Loucy (cell line): ENCODE data around the gene ADCY5.

ENCODE experiments used
- CTCF ChIP-seq: fragments of 200-600 bp; sonication (generic); conservative IDR thresholded peaks from 2 replicates; pipeline ENCODE4 v1.5.1; 2014; ENCODE audit warnings: mild to moderate bottlenecking, antibody characterized with exemption, low read length
- EZH2phosphoT487 ChIP-seq: fragments of 200-600 bp; IDR thresholded peaks from 2 replicates; pipeline ENCODE4 v1.6.1; 2018; ENCODE audit warnings: antibody characterized with exemption, mild to moderate bottlenecking, moderate library complexity, borderline replicate concordance

- TF ChIP-seq CTCF (no peak), EZH2phosphoT487 (no peak)
Measured at GRCh38 chr3:123429362-123430125, 19.3 kb downstream of the ADCY5 start.
